A673 (cell line): ENCODE data around the gene AGAP1. TPM values are rescaled to one million over a fixed set of nuclear protein-coding genes. Genes with fewer than 3 reads are reported as not detected.

Experiments
- BruUV-seq: library from RNA; stranded (reverse); fragments of 400-500 nt; replicated peaks from 2 replicates; lab custom pipeline; 2021; lab: Mats Ljungman, UMichigan
- CTCF ChIA-PET: fragments of 300-600 bp; sonication (Branson Sonifier 250); formaldehyde crosslinking; loops from one replicate; lab custom pipeline; 2022; ENCODE audit warnings: antibody characterized with exemption; lab: Charles Lee
- POLR2A ChIA-PET: fragments of 300-600 bp; sonication (Branson Sonifier 250); formaldehyde crosslinking; loops from one replicate; lab custom pipeline; 2022; ENCODE audit warnings: antibody characterized with exemption; ENCODE audit not compliant: low non-redundant PET; lab: Charles Lee
- DNase-seq: peaks from one replicate; pipeline ENCODE4 v3.0.0-alpha.2; 2015; ENCODE audit warnings: low spot score
- H3K27ac ChIP-seq: fragments of 200-600 bp; sonication (generic); 2 replicates; pipeline ENCODE4 v1.5.1; 2016; ENCODE audit warnings: mixed run types, low read depth, mild to moderate bottlenecking, mixed read lengths, antibody characterized with exemption, low read length; ENCODE audit not compliant: poor library complexity, severe bottlenecking
- H3K27me3 ChIP-seq: fragments of 200-600 bp; sonication (generic); replicated peaks from 2 replicates; pipeline ENCODE4 v1.6.1; 2017; ENCODE audit warnings: mixed run types, low read depth, mild to moderate bottlenecking, mixed read lengths, antibody characterized with exemption, low read length; ENCODE audit not compliant: insufficient read depth, poor library complexity
- H3K36me3 ChIP-seq: fragments of 200-600 bp; sonication (generic); 2 replicates; pipeline ENCODE4 v1.6.1; 2016; ENCODE audit warnings: mixed run types, mild to moderate bottlenecking, mixed read lengths, antibody characterized with exemption, low read length; ENCODE audit not compliant: insufficient read depth, poor library complexity, severe bottlenecking
- H3K4me1 ChIP-seq: fragments of 200-600 bp; sonication (generic); 2 replicates; pipeline ENCODE4 v1.6.1; 2017; ENCODE audit warnings: mixed run types, mild to moderate bottlenecking, mixed read lengths, antibody characterized with exemption, low read length; ENCODE audit not compliant: insufficient read depth, poor library complexity, severe bottlenecking
- H3K4me3 ChIP-seq: fragments of 200-600 bp; sonication (generic); 2 replicates; pipeline ENCODE4 v1.5.1; 2016; ENCODE audit warnings: low read depth, mixed run types, mild to moderate bottlenecking, mixed read lengths, low read length; ENCODE audit not compliant: poor library complexity, severe bottlenecking
- H3K9me3 ChIP-seq: fragments of 200-600 bp; sonication (generic); 2 replicates; pipeline ENCODE4 v1.6.1; 2016; ENCODE audit warnings: mixed run types, low read depth, mild to moderate bottlenecking, mixed read lengths, antibody characterized with exemption, low read length; ENCODE audit not compliant: poor library complexity, severe bottlenecking
- EZH2 ChIP-seq: fragments of 200-600 bp; sonication (generic); IDR thresholded peaks from 2 replicates; pipeline ENCODE4 v1.6.1; 2017; ENCODE audit warnings: borderline replicate concordance, low read depth, mild to moderate bottlenecking, mixed read lengths, antibody characterized with exemption, low read length; ENCODE audit not compliant: poor library complexity, severe bottlenecking
- intact Hi-C: fragments of 100-400 bp; cut with micrococcal nuclease; formaldehyde crosslinking; loops from one replicate; pipeline ENCODE4 v1.10.0; 2022; ENCODE audit not compliant: unreplicated experiment
- total RNA-seq: library from RNA; stranded (reverse); gene quantifications from 2 replicates; pipeline ENCODE4 v1.2.3, GENCODE V29; 2021
- TF ChIP-seq, protein P1 (sequence below): fragments of 300-800, 200-600 bp; sonication (generic); conservative IDR thresholded peaks from 2 replicates; pipeline ENCODE4 v1.5.1; 2017; ENCODE audit warnings: low read depth, mild to moderate bottlenecking, antibody characterized with exemption, low read length, moderate library complexity, mixed read lengths

AGAP1 gene
- total RNA-seq, 1 experiment from 2014 or later = 25.3 TPM

DNA sequence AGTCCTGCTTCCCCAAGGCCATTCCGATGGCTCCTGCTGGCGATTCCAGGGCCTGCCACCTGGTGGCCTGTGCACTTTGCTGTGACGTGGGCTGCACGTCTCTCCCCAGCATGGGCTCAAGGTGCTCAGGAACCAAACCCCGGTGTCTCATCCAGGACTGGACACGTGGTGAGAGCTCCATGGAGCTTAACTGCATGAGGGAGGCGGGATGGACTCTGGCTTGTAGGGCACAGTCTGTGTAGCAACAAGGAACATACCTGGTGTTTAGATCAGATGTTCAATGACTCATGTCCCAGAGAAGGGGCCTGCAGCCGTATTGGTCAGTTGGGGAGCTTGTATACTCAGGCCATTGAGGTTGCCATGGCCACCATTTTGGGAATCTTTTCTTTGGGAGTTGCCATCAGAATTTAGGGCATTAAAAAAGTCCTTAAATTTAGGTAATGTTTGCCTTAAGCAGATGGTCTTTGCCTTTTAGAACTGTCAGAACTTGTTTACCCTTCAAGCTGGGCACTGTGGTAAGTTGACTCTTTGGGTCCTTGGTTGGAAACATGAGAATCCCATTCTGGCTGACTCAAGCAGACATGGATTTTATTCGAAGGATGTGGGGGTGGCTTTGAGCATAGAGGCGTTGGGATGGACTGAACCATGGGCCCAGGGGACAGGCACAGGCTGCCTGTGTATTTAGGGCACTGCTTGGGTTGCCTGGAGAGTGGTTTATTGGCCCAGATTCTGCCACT is 21.0 kb downstream of the AGAP1 start:
- BruUV-seq = no TSS peak
- ChIA-PET POLR2A (no interaction called here), CTCF (no interaction called here)
- Histone ChIP-seq H3K9me3 (no peaks in the 10 kb centered on the region), H3K4me3 (no peak overlapping the region), H3K27me3 (no peaks in the 10 kb centered on the region), H3K4me1 (peaks cover 9% of the 10 kb centered on the region), H3K36me3 (no peaks in the 10 kb centered on the region), H3K27ac (no peak overlapping the region)
- no peak for TF ChIP-seq EZH2
- TF ChIP-seq, protein P1, sequence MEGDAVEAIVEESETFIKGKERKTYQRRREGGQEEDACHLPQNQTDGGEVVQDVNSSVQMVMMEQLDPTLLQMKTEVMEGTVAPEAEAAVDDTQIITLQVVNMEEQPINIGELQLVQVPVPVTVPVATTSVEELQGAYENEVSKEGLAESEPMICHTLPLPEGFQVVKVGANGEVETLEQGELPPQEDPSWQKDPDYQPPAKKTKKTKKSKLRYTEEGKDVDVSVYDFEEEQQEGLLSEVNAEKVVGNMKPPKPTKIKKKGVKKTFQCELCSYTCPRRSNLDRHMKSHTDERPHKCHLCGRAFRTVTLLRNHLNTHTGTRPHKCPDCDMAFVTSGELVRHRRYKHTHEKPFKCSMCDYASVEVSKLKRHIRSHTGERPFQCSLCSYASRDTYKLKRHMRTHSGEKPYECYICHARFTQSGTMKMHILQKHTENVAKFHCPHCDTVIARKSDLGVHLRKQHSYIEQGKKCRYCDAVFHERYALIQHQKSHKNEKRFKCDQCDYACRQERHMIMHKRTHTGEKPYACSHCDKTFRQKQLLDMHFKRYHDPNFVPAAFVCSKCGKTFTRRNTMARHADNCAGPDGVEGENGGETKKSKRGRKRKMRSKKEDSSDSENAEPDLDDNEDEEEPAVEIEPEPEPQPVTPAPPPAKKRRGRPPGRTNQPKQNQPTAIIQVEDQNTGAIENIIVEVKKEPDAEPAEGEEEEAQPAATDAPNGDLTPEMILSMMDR = 0 out of 2 replicates have a peak, but pooled peaks have one; percentile 10
- DNase-seq = no peak
- intact Hi-C loops = no loop called here

DNA sequence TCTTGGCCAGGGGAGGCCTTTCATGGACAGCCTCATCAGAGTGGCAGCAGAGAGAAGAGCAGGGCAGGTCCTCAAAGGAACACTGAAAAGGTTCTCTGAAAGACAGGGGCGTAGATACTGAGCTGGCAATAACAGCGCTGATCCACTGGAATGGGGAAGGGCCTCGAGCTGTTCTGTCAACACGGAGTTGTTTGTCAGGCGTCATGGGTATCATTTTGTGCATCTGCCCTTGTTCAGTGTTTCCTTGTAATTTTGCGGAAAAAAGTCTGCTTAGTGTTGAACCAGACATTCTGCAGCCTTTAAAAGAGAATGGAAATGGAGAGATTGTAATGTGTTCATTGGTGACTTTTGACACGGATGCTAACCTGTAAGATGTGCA is 21.5 kb downstream of the AGAP1 start:
- no peak for TF ChIP-seq EZH2
- TF ChIP-seq, protein P1 = no peak
- H3K4me3 ChIP-seq = no peak overlapping the region
- CTCF ChIA-PET = no interaction called here
- DNase-seq = no peak
- peaks cover 7% of the 10 kb centered on the region for H3K4me1 ChIP-seq
- no peaks in the 10 kb centered on the region for H3K27me3 ChIP-seq
- intact Hi-C loops = no loop called here
- no TSS peak for BruUV-seq
- H3K9me3 ChIP-seq = no peaks in the 10 kb centered on the region
- H3K27ac ChIP-seq = no peak overlapping the region
- POLR2A ChIA-PET = no interaction called here
- no peaks in the 10 kb centered on the region for H3K36me3 ChIP-seq

DNA sequence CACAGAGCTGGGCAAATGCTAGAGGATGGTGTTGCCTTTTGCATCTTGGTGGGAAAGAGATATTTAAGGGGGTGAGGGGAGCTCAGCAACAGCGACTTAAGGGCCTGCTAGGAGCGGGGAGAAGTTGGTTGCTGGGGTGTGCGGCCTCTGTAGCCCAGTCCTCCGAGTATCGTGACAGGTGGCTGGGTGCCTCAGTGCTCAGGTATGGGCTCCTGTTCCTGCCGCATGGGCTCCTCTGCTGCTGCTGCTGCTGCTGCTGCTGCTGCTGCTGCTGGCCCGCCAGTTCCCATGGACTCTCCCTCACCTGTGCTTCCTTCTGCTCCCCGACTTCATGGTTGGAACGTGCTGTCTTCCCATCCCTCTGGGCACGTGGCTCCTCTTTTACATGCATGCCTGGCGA is 22.0 kb downstream of the AGAP1 start:
- H3K27me3 ChIP-seq = no peaks in the 10 kb centered on the region
- BruUV-seq = no TSS peak
- no peaks in the 10 kb centered on the region for H3K9me3 ChIP-seq
- TF ChIP-seq, protein P1 = no peak
- no peak for TF ChIP-seq EZH2
- H3K36me3 ChIP-seq = no peaks in the 10 kb centered on the region
- no peak overlapping the region for H3K27ac ChIP-seq
- no peak overlapping the region for H3K4me3 ChIP-seq
- no peak for DNase-seq
- H3K4me1 ChIP-seq = peaks cover 7% of the 10 kb centered on the region
- intact Hi-C loops = no loop called here
- POLR2A ChIA-PET = no interaction called here
- CTCF ChIA-PET = no interaction called here
